H1 (cell line): ENCODE results near the gene SORD. TPM values are rescaled to one million over a fixed set of nuclear protein-coding genes. Genes with fewer than 3 reads are reported as not detected.

Experiments used
- CTCF ChIA-PET: fragments of 300-600 bp; sonication (Branson Sonifier 250); formaldehyde crosslinking; loops from one replicate; lab custom pipeline; 2021; ENCODE audit not compliant: partially characterized antibody; lab: Charles Lee
- POLR2A ChIA-PET: fragments of 300-600 bp; sonication (Branson Sonifier 250); formaldehyde crosslinking; loops from one replicate; lab custom pipeline; 2021; ENCODE audit warnings: inconsistent platforms; ENCODE audit not compliant: partially characterized antibody; lab: Charles Lee
- DNase-seq, 2 experiments: peaks; one replicate each; pipeline versions ENCODE4 v3.0.0 to v3.0.0-alpha.2; 2010 to 2022; ENCODE audit warnings: low spot score in 2 of 2, low read depth in 1 of 2, mixed read lengths in 1 of 2
- FAIRE-seq: peaks from 2 replicates; lab custom pipeline; 2011; peaks lifted over from hg19 to GRCh38; lab: Jason Lieb, UNC
- H2AFZ ChIP-seq: 2 replicates; pipeline ENCODE4 v1.8.1; 2012; ENCODE audit warnings: low read length, inconsistent platforms
- H2AK5ac ChIP-seq: 2 replicates; pipeline ENCODE4 v1.6.1; 2013; ENCODE audit warnings: low read depth, low read length
- H2BK120ac ChIP-seq: replicated peaks from 2 replicates; pipeline ENCODE3; 2013; ENCODE audit warnings: low read depth, low read length, inconsistent platforms
- H2BK12ac ChIP-seq: 2 replicates; pipeline ENCODE4 v1.6.1; 2013; ENCODE audit warnings: low read depth, low read length
- H2BK15ac ChIP-seq: 2 replicates; pipeline ENCODE4 v1.6.1; 2013; ENCODE audit warnings: low read length
- H2BK20ac ChIP-seq: 2 replicates; pipeline ENCODE4 v1.6.1; 2013; ENCODE audit warnings: low read length
- H2BK5ac ChIP-seq: 2 replicates; pipeline ENCODE4 v1.6.1; 2013; ENCODE audit warnings: low read depth, low read length
- H3K14ac ChIP-seq: 2 replicates; pipeline ENCODE4 v1.6.1; 2013; ENCODE audit warnings: inconsistent platforms; ENCODE audit not compliant: insufficient read length
- H3K18ac ChIP-seq: 2 replicates; pipeline ENCODE4 v1.6.1; 2013; ENCODE audit warnings: low read length; ENCODE audit errors: extremely low read depth
- H3K23ac ChIP-seq: 2 replicates; pipeline ENCODE4 v1.6.1; 2013; ENCODE audit warnings: inconsistent platforms; ENCODE audit not compliant: insufficient read length
- H3K23me2 ChIP-seq: 2 replicates; pipeline ENCODE4 v1.6.1; 2013; ENCODE audit warnings: low read depth, low read length
- H3K27ac ChIP-seq: 2 replicates; pipeline ENCODE4 v1.6.1; 2011; ENCODE audit warnings: low read depth, low read length, inconsistent platforms
- H3K27me3 ChIP-seq, 4 experiments: replicated peaks in 1 of 4; 1 replicate in 1 of 4; 2 replicates in 3 of 4; pipeline versions ENCODE4 v1.6.1 to v1.8.1; 2011 to 2013; ENCODE audit warnings: low read length in 3 of 4, mild to moderate bottlenecking in 3 of 4, inconsistent platforms in 2 of 4, mixed read lengths in 2 of 4, moderate library complexity in 1 of 4; ENCODE audit not compliant: control insufficient read depth in 3 of 4, insufficient read depth in 3 of 4; ENCODE audit errors: extremely low read depth in 1 of 4
- H3K36me3 ChIP-seq, 4 experiments: 2 replicates each; pipeline versions ENCODE4 v1.6.1 to v1.8.1; 2011 to 2013; ENCODE audit warnings: mild to moderate bottlenecking in 4 of 4, low read length in 3 of 4, moderate library complexity in 2 of 4, control low read depth in 1 of 4, inconsistent platforms in 1 of 4; ENCODE audit not compliant: insufficient read depth in 4 of 4, control insufficient read depth in 2 of 4
- H3K4ac ChIP-seq: replicated peaks from 2 replicates; pipeline ENCODE3; 2013; ENCODE audit warnings: low read length, low read depth, mixed read lengths, inconsistent platforms; ENCODE audit not compliant: insufficient read length
- H3K4me1 ChIP-seq, 4 experiments: replicated peaks in 1 of 4; 1 replicate in 1 of 4; 2 replicates in 3 of 4; pipeline versions ENCODE4 v1.6.1 to v1.8.1; 2011 to 2013; ENCODE audit warnings: low read length in 3 of 4, inconsistent platforms in 2 of 4, mixed read lengths in 1 of 4; ENCODE audit not compliant: insufficient read depth in 4 of 4, control insufficient read depth in 3 of 4
- H3K4me2 ChIP-seq, 2 experiments: 2 replicates each; pipeline versions ENCODE4 v1.6.1 to v1.8.1; 2011 to 2013; ENCODE audit warnings: low read depth in 2 of 2, low read length in 2 of 2, control low read depth in 1 of 2, inconsistent platforms in 1 of 2, mild to moderate bottlenecking in 1 of 2; ENCODE audit not compliant: insufficient read depth in 1 of 2
- H3K4me3 ChIP-seq, 4 experiments: fragments of 200-600, 300-600 bp in 1 of 4; sonication (generic), shearing (Covaris generic), sonication (Bioruptor Twin) in 1 of 4; 2 replicates each; pipeline versions ENCODE4 v1.5.1 to v1.8.1; 2011 to 2016; ENCODE audit warnings: low read length in 4 of 4, low read depth in 3 of 4, control low read depth in 2 of 4, inconsistent platforms in 2 of 4, mild to moderate bottlenecking in 2 of 4, mixed read lengths in 1 of 4, moderate library complexity in 1 of 4; ENCODE audit not compliant: insufficient read depth in 2 of 4; ENCODE audit errors: extremely low read depth in 1 of 4
- H3K56ac ChIP-seq: replicated peaks from 2 replicates; pipeline ENCODE3; 2013; ENCODE audit warnings: low read depth, mild to moderate bottlenecking, mixed read lengths, low read length, inconsistent platforms; ENCODE audit not compliant: insufficient read length
- H3K79me1 ChIP-seq: 2 replicates; pipeline ENCODE4 v1.6.1; 2013; ENCODE audit warnings: low read depth, low read length, control low read depth
- H3K79me2 ChIP-seq, 2 experiments: 2 replicates each; pipeline versions ENCODE4 v1.6.1 to v1.8.1; 2012 to 2013; ENCODE audit warnings: low read length in 2 of 2, mild to moderate bottlenecking in 2 of 2, inconsistent platforms in 1 of 2; ENCODE audit not compliant: insufficient read depth in 2 of 2, control insufficient read depth in 1 of 2
- H3K9ac ChIP-seq, 4 experiments: replicated peaks in 1 of 4; 1 replicate in 1 of 4; 2 replicates in 3 of 4; pipeline versions ENCODE4 v1.6.1 to v1.8.1; 2011 to 2013; ENCODE audit warnings: low read depth in 3 of 4, low read length in 3 of 4, control low read depth in 2 of 4, mild to moderate bottlenecking in 2 of 4, moderate library complexity in 2 of 4, inconsistent platforms in 1 of 4; ENCODE audit errors: extremely low read depth in 1 of 4
- H3K9me3 ChIP-seq, 2 experiments: 2 replicates each; pipeline versions ENCODE4 v1.6.1 to v1.8.1; 2012 to 2013; ENCODE audit warnings: mild to moderate bottlenecking in 2 of 2, moderate library complexity in 2 of 2, control low read depth in 1 of 2, inconsistent platforms in 1 of 2, low read depth in 1 of 2, low read length in 1 of 2, mixed read lengths in 1 of 2; ENCODE audit not compliant: insufficient read depth in 2 of 2
- H4K20me1 ChIP-seq, 2 experiments: replicated peaks in 1 of 2; 2 replicates each; pipeline versions ENCODE3 to v1.8.1; 2011 to 2013; ENCODE audit warnings: inconsistent platforms in 2 of 2, low read length in 2 of 2, mild to moderate bottlenecking in 1 of 2; ENCODE audit not compliant: insufficient read depth in 2 of 2, control insufficient read depth in 1 of 2
- H4K5ac ChIP-seq: 2 replicates; pipeline ENCODE4 v1.6.1; 2013; ENCODE audit warnings: low read length, low read depth, mixed read lengths, inconsistent platforms; ENCODE audit not compliant: insufficient read length
- H4K8ac ChIP-seq: 2 replicates; pipeline ENCODE4 v1.8.0; 2013; ENCODE audit warnings: mild to moderate bottlenecking, moderate library complexity, low read length, inconsistent platforms; ENCODE audit not compliant: insufficient read depth; ENCODE audit errors: extremely low read depth
- H4K91ac ChIP-seq: replicated peaks from 2 replicates; pipeline ENCODE3; 2013; ENCODE audit warnings: low read length, mixed read lengths, inconsistent platforms; ENCODE audit not compliant: insufficient read length
- ATF2 ChIP-seq: IDR thresholded peaks from 2 replicates; pipeline ENCODE4 v1.6.1; 2012; ENCODE audit warnings: low read length, inconsistent platforms
- ATF3 ChIP-seq: IDR thresholded peaks from 2 replicates; pipeline ENCODE4 v1.6.1; 2011; ENCODE audit warnings: low read depth, mild to moderate bottlenecking, low read length; ENCODE audit not compliant: insufficient read depth
- BACH1 ChIP-seq: IDR thresholded peaks from 2 replicates; pipeline ENCODE4 v1.6.1; 2012; ENCODE audit warnings: low read length, improper control_type of control experiment
- CHD1 ChIP-seq: IDR thresholded peaks from 2 replicates; pipeline ENCODE4 v1.6.1; 2012; ENCODE audit warnings: low read depth, low read length, improper control_type of control experiment
- CREB1 ChIP-seq: IDR thresholded peaks from 2 replicates; pipeline ENCODE4 v1.6.1; 2012; ENCODE audit warnings: inconsistent platforms
- KDM1A ChIP-seq: fragments of 200-600, 300-600 bp; sonication (generic); IDR thresholded peaks from 2 replicates; pipeline ENCODE4 v1.7.1; 2016; ENCODE audit warnings: mild to moderate bottlenecking, low read length, borderline replicate concordance
- KDM4A ChIP-seq: IDR thresholded peaks from one replicate; pipeline ENCODE4 v1.7.1; 2012; ENCODE audit warnings: low read depth, mild to moderate bottlenecking, moderate library complexity, low read length, inconsistent platforms; ENCODE audit not compliant: severe bottlenecking
- PHF8 ChIP-seq: fragments of 200-600 bp; sonication (generic); conservative IDR thresholded peaks from 2 replicates; pipeline ENCODE4 v1.7.1; 2012; ENCODE audit warnings: low read depth, mild to moderate bottlenecking, inconsistent platforms, low read length, moderate library complexity
- POU5F1 ChIP-seq: IDR thresholded peaks from 2 replicates; pipeline ENCODE4 v1.6.1; 2011; ENCODE audit warnings: low read depth, mild to moderate bottlenecking, low read length, moderate library complexity
- SIX5 ChIP-seq: IDR thresholded peaks from 2 replicates; pipeline ENCODE4 v1.6.1; 2011; ENCODE audit warnings: mild to moderate bottlenecking, low read depth, low read length
- WGBS, 2 experiments: shearing (Covaris generic) in 1 of 2; methylation state at CpG; one replicate each; pipeline versions ENCODE4 v1.1.6 to v1.1.7; 2013 to 2015; ENCODE audit warnings: low lambda C conversion rate in 2 of 2, mixed read lengths in 2 of 2, inconsistent platforms in 1 of 2, low coverage in 1 of 2, missing lambda C conversion rate in 1 of 2; ENCODE audit not compliant: insufficient replicate concordance in 2 of 2, insufficient coverage in 1 of 2, insufficient read length in 1 of 2; ENCODE audit errors: extremely low coverage in 1 of 2, missing lambda C conversion rate in 1 of 2; 5-methylcytosine and 5-hydroxymethylcytosine counted together
- polyA plus RNA-seq, 7 experiments: library from polyadenylated mRNA; depleted of rRNA in 3 of 7; stranded (reverse) in 5 of 7; unstranded in 2 of 7; fragments of >200 nt in 5 of 7; fragments of 200-250 nt in 2 of 7; gene quantifications; 1 replicate in 5 of 7; 2 replicates in 1 of 7; 4 replicates in 1 of 7; pipeline versions ENCODE4 v1.2.1 to v1.2.3, GENCODE V29; 2011 to 2013; ENCODE audit warnings: missing spikeins in 2 of 7, mixed read lengths in 2 of 7
- total RNA-seq: library from RNA; stranded (reverse); fragmentation: NEBNext Ultra II Directional; extraction: Animal tissue kit (Norgen Biotek cat#: 25700); gene quantifications from 2 replicates; pipeline ENCODE4 v1.2.1, GENCODE V29; 2021

The SORD gene
- total and polyA plus RNA-seq, 2 of the 8 experiments (the other 6 are each of a cell fraction or from before 2014, with no cell fraction given): 52.6 to 75.8 TPM

GRCh38 chr15:45121706-45122417 is 98.9 kb downstream of the SORD start:
- no peak overlapping the region for H2AFZ ChIP-seq
- TF ChIP-seq SIX5 (no peak), ATF3 (no peak), CREB1 (no peak), CHD1 (no peak), POU5F1 (no peak), KDM4A (no peak), BACH1 (no peak), ATF2 (no peak), KDM1A (no peak), PHF8 (no peak)

More at GRCh38 chr15:45121706-45122417, 98.9 kb downstream of the SORD start:
- Histone ChIP-seq H4K91ac (no peak overlapping the region), H3K4me2 (no peak overlapping the region), H3K18ac (no peak overlapping the region; the same call in 1 of the 2 replicates), H3K4me1 (peaks cover 0 to 4% (median 1%) of the 10 kb centered on the region in 4 experiments; a peak in 3 of 7 replicates), H4K8ac (no peak overlapping the region), H2AK5ac (no peak overlapping the region), H2BK5ac (no peak overlapping the region), H3K36me3 (peaks cover 0 to 3% (median 0%) of the 10 kb centered on the region in 4 experiments; a peak in 1 of 8 replicates), H3K23me2 (no peaks in the 10 kb centered on the region), H3K79me2 (no peaks in the 10 kb centered on the region), H4K5ac (no peak overlapping the region), H3K23ac (no peak overlapping the region), H3K56ac (no peak overlapping the region), H3K27ac (no peak overlapping the region), H3K4me3 (no peak overlapping the region), H2BK20ac (no peak overlapping the region; the same call in 1 of the 2 replicates), H2BK15ac (no peak overlapping the region), H3K79me1 (no peaks in the 10 kb centered on the region), H3K4ac (no peak overlapping the region), H3K14ac (no peak overlapping the region), H3K9me3 (no peaks in the 10 kb centered on the region; a peak in 1 of 4 replicates), H3K27me3 (peaks cover 15 to 45% (median 29%) of the 10 kb centered on the region in 4 experiments), H2BK12ac (no peak overlapping the region), H2BK120ac (no peak overlapping the region), H3K9ac (no peak overlapping the region), H4K20me1 (peaks cover 0 to 3% of the 10 kb centered on the region in 2 experiments)
- 80% methylated on average over 9 of the region's 9 CpGs; no CpG with 5 or more reads in 1 of the 2 experiments for WGBS, 2 experiments
- FAIRE-seq (no peak), DNase-seq (no peak)
- ChIA-PET POLR2A (interaction anchor here (0.6 to 1.2 kb wide), 2 partner anchors 14 to 20 kb away, joined by 3 read pairs; no protein-coding TSS in a partner anchor), CTCF (interaction anchor here (0.6 to 6.0 kb wide), 10 partner anchors 8 to 131 kb away, joined by 3 to 57 read pairs (median 4); partner anchors contain the start of genes DUOX1 and DUOXA1)
